ENCODE measurements around the gene FNBP1L.

FNBP1L gene

DNA sequence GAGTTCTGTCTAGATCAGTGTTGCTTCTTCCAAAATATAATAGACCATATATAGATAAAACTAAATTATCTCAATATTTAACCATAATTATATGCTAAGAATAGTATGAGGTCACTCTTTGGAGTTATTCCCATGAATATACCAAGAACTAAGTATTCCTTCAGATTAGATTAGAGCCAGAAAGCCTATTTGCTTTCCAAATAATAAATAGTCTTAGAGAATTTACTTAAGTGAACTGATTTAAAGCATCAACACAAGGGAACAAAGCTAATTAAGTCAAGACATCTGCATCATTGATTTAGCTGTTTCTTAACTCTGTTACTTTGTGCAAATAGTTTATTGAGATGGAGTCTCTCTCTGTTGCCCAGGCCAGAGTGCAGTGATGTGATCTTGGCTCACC is 35.7 kb downstream of the FNBP1L start:
- no peak for TF ChIP-seq FOXP2 (optimal IDR thresholded peaks at IDR 0.05; ENCODE audit: borderline replicate concordance, extremely low read depth, extremely low read length, insufficient read depth)

DNA sequence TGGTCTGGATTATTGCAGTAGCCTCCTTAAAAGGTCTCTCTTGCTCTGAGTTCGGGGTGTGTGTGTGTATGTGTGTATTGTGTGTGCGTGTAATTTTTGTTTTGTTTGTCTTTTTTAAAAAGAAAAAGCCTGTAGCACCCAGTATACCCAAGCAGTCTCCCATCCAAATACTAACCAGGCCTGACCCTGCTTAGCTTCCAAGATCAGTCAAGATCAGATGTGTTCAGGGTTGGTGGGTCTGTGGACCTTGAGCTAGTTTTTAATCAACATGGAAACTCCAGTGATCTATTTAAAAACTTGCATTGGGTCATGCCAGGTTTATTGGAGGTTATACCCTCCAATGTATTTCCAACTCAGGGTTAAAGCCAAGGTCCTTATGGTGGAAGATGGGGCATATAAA is 40.3 kb downstream of the FNBP1L start:
- TF ChIP-seq, protein P1, sequence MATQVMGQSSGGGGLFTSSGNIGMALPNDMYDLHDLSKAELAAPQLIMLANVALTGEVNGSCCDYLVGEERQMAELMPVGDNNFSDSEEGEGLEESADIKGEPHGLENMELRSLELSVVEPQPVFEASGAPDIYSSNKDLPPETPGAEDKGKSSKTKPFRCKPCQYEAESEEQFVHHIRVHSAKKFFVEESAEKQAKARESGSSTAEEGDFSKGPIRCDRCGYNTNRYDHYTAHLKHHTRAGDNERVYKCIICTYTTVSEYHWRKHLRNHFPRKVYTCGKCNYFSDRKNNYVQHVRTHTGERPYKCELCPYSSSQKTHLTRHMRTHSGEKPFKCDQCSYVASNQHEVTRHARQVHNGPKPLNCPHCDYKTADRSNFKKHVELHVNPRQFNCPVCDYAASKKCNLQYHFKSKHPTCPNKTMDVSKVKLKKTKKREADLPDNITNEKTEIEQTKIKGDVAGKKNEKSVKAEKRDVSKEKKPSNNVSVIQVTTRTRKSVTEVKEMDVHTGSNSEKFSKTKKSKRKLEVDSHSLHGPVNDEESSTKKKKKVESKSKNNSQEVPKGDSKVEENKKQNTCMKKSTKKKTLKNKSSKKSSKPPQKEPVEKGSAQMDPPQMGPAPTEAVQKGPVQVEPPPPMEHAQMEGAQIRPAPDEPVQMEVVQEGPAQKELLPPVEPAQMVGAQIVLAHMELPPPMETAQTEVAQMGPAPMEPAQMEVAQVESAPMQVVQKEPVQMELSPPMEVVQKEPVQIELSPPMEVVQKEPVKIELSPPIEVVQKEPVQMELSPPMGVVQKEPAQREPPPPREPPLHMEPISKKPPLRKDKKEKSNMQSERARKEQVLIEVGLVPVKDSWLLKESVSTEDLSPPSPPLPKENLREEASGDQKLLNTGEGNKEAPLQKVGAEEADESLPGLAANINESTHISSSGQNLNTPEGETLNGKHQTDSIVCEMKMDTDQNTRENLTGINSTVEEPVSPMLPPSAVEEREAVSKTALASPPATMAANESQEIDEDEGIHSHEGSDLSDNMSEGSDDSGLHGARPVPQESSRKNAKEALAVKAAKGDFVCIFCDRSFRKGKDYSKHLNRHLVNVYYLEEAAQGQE (IDR thresholded peaks at IDR 0.05; ENCODE audit: insufficient read depth in 1 of 2, low read depth in 2 of 2, low read length in 2 of 2) = no peak
- no peak for TF ChIP-seq FOXP2 (optimal IDR thresholded peaks at IDR 0.05; ENCODE audit: borderline replicate concordance, extremely low read depth, extremely low read length, insufficient read depth)
- no peak for TF ChIP-seq POLR2AphosphoS5 (IDR thresholded peaks at IDR 0.05; ENCODE audit: low read depth, low read length)
- no peak for TF ChIP-seq SIN3A (IDR thresholded peaks at IDR 0.05; ENCODE audit: borderline replicate concordance, insufficient read depth, low read length)
- no peak for TF ChIP-seq TAF1 (IDR thresholded peaks at IDR 0.05; ENCODE audit: borderline replicate concordance, insufficient read depth, low read length)

DNA sequence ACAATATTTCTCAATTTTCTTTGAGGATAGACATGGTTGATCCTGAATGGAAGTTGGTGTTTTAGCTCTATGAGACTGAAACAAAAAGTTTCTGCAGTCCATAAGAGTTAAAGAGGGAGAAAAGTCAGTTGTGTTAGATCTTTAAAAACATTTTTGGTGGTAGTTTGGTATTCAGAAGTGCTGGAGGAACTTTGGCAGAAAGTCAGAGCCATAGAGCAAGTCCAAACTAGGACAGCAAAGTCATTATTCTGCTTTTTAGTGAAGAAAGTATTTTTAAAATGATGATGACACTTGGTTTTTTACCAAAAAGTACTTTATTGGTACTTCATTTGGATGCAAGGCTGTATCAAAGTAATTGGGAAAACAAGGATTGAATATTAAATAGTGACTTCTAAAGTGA is 41.8 kb downstream of the FNBP1L start:
- TF ChIP-seq TAF1 (IDR thresholded peaks at IDR 0.05; ENCODE audit: borderline replicate concordance, insufficient read depth, low read length) (no peak), SIN3A (IDR thresholded peaks at IDR 0.05; ENCODE audit: borderline replicate concordance, insufficient read depth, low read length) (no peak), POLR2AphosphoS5 (IDR thresholded peaks at IDR 0.05; ENCODE audit: low read depth, low read length) (no peak), FOXP2 (optimal IDR thresholded peaks at IDR 0.05; ENCODE audit: borderline replicate concordance, extremely low read depth, extremely low read length, insufficient read depth) (no peak)
- TF ChIP-seq, protein P1 (IDR thresholded peaks at IDR 0.05; ENCODE audit: insufficient read depth in 1 of 2, low read depth in 2 of 2, low read length in 2 of 2) = no peak

DNA sequence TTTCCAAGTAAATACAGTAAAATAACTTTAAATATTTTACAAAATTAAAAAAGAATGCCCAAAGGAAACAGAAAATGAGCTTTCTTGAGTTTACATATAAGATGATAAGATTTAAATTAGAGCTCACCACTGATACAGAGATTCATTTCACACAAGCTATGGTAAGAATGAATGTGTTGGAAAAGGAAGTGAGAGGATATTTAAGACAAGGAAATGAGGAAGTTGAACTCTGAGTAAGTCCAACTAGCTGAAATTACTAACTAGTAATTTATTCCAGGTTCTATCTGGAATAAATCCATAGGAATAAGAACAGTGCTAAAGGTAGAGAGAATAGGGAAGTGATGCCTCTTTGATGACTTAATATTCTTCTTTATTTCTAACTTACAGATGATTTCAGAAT is 42.4 kb downstream of the FNBP1L start:
- TF ChIP-seq TAF1 (IDR thresholded peaks at IDR 0.05; ENCODE audit: borderline replicate concordance, insufficient read depth, low read length) (no peak), FOXP2 (optimal IDR thresholded peaks at IDR 0.05; ENCODE audit: borderline replicate concordance, extremely low read depth, extremely low read length, insufficient read depth) (no peak), SIN3A (IDR thresholded peaks at IDR 0.05; ENCODE audit: borderline replicate concordance, insufficient read depth, low read length) (no peak), POLR2AphosphoS5 (IDR thresholded peaks at IDR 0.05; ENCODE audit: low read depth, low read length) (no peak)
- TF ChIP-seq, protein P1 (IDR thresholded peaks at IDR 0.05; ENCODE audit: insufficient read depth in 1 of 2, low read depth in 2 of 2, low read length in 2 of 2) = no peak

DNA sequence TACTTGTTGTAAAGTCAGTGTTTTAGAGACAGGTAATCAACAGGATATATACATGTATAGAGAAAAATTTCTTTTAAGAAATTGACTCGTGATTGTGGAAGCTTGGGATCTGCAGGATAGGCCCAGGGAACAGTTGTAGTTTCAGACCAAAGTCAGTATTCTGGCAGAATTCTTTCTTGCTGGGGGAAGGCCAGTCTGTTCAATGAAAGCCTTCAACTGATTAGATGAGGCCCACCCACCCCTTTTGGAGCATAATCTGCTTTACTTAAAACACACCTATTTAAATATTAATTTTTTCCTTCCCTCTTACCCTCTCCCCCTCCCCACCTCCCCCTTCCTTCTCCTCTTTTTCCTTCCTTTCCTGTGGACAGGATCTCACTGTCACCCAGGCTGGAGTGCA is 48.0 kb downstream of the FNBP1L start:
- TF ChIP-seq FOXP2 (optimal IDR thresholded peaks at IDR 0.05; ENCODE audit: borderline replicate concordance, extremely low read depth, extremely low read length, insufficient read depth) = no peak
- TF ChIP-seq TAF1 (IDR thresholded peaks at IDR 0.05; ENCODE audit: borderline replicate concordance, insufficient read depth, low read length) = no peak
- TF ChIP-seq SIN3A (IDR thresholded peaks at IDR 0.05; ENCODE audit: borderline replicate concordance, insufficient read depth, low read length) = no peak
- TF ChIP-seq, protein P1 (IDR thresholded peaks at IDR 0.05; ENCODE audit: insufficient read depth in 1 of 2, low read depth in 2 of 2, low read length in 2 of 2) = no peak
- no peak for TF ChIP-seq POLR2AphosphoS5 (IDR thresholded peaks at IDR 0.05; ENCODE audit: low read depth, low read length)
